GM19324 (cell line): Measurements from ENCODE around the gene IL5RA.
A peak's percentile ranks its signal among the peaks of the same experiment; 100 is the strongest.

ENCODE experiments used
- ATAC-seq: cut with Tn5 transposase; IDR thresholded peaks from one replicate; pipeline ENCODE4 v1.9.1; 2021; ENCODE audit warnings: mild to moderate bottlenecking, moderate library complexity; ENCODE audit not compliant: unreplicated experiment, low FRiP score

IL5RA gene

GRCh38 chr3:3110299-3110630 lies at the start of gene IL5RA:
Gene IL5RA (minus strand): TSS chr3:3110374. CDS start chr3:3104984, 5,390 bp downstream.
- ATAC-seq: peak; percentile 64

GRCh38 chr3:3157484-3157883 lies 47.3 kb upstream of the IL5RA start:
- ATAC-seq: no peak

- ATAC-seq: no peak
These were observed 44.9 kb upstream of the IL5RA start for GRCh38 chr3:3154879-3155610.

GRCh38 chr3:3151513-3151912 lies 41.3 kb upstream of the IL5RA start:
- ATAC-seq: no peak

- no peak for ATAC-seq
These were observed 39.4 kb upstream of the IL5RA start for GRCh38 chr3:3149560-3149959.

- no peak for ATAC-seq
These were observed 35.7 kb upstream of the IL5RA start for GRCh38 chr3:3145831-3146230.

- no peak for ATAC-seq
These were observed 31.8 kb upstream of the IL5RA start for GRCh38 chr3:3141939-3142338.

GRCh38 chr3:3137526-3137925 lies 27.4 kb upstream of the IL5RA start:
- no peak for ATAC-seq

GRCh38 chr3:3134750-3135448 lies 24.7 kb upstream of the IL5RA start:
- ATAC-seq: no peak

GRCh38 chr3:3133500-3133899 lies 23.3 kb upstream of the IL5RA start:
- no peak for ATAC-seq

GRCh38 chr3:3129579-3129978 lies 19.4 kb upstream of the IL5RA start:
- no peak for ATAC-seq

- no peak for ATAC-seq
These were observed 17.3 kb upstream of the IL5RA start for GRCh38 chr3:3127432-3128010.

GRCh38 chr3:3126477-3127431 lies 16.6 kb upstream of the IL5RA start, which contains the start of gene TRNT1:
Gene TRNT1 (plus strand): TSS chr3:3126940. CDS start chr3:3129041, 2,101 bp downstream.
- ATAC-seq: peak; percentile 96

GRCh38 chr3:3125977-3126376 lies 15.8 kb upstream of the IL5RA start:
- ATAC-seq: no peak

- no peak for ATAC-seq
These were observed 9.2 kb upstream of the IL5RA start for GRCh38 chr3:3119393-3119851.

GRCh38 chr3:3117651-3118050 lies 7.5 kb upstream of the IL5RA start:
- no peak for ATAC-seq

GRCh38 chr3:3113042-3113709 lies 3.0 kb upstream of the IL5RA start:
- ATAC-seq: no peak

- no peak for ATAC-seq
These were observed 681 bp upstream of the IL5RA start for GRCh38 chr3:3110749-3111361.
